ENCODE results near the gene NLRC3.
"Not testable (repeated sequence)": the region's sequence is repeated elsewhere in the genome, so short reads cannot be mapped to it uniquely, and the experiment has no call there.

The NLRC3 gene

DNA sequence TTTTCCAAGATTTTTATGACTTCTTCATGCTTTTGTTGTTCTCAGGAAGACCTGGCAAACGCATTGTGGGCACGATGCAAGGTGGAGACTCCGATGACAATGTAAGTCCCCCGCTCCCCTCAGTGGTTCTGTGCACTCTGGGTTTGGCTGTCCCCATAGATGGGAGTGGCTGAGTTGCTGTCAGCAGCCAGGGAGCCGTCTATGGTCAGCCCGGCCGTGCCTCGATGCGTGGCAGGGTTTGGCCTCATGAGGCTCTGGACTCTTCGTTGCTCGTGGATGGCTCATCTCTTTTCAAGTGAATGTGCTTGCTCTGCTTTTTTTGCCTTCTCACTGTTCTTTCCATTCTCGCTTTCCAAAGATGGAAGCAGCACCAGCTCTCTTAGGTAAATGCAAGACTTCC, 44.5 kb downstream of the NLRC3 start:
- Histone ChIP-seq H3K9me3 (ENCODE audit: control insufficient read depth in 2 of 2, low read length in 2 of 2) (no peaks in the 10 kb centered on the region), H3K36me3 (ENCODE audit: control insufficient read depth in 2 of 2, insufficient read depth in 2 of 2, low read length in 2 of 2) (peaks cover 23 to 36% of the 10 kb centered on the region in 2 donors), H3K9ac (ENCODE audit: low read depth in 1 of 2, low read length in 2 of 2) (no peak overlapping the region), H3K4me1 (ENCODE audit: control insufficient read depth in 2 of 2, insufficient read depth in 2 of 2, low read length in 2 of 2) (no peaks in the 10 kb centered on the region), H3K4me3 (ENCODE audit: low read length in 2 of 2) (no peak overlapping the region), H3K27ac (ENCODE audit: low read depth in 2 of 2, low read length in 2 of 2) (no peak overlapping the region), H3K27me3 (ENCODE audit: control insufficient read depth in 2 of 2, insufficient read depth in 2 of 2, low read length in 2 of 2) (no peaks in the 10 kb centered on the region)

GRCh38 chr16:3530371-3530914, 46.8 kb downstream of the NLRC3 start:
- H3K36me3 ChIP-seq (ENCODE audit: control insufficient read depth in 2 of 2, insufficient read depth in 2 of 2, low read length in 2 of 2), result peaks cover 16 to 28% of the 10 kb centered on the region in 2 donors
- no peak overlapping the region for H3K27ac ChIP-seq (ENCODE audit: low read depth in 2 of 2, low read length in 2 of 2)
- H3K4me3 ChIP-seq (ENCODE audit: low read length in 2 of 2), result no peak overlapping the region
- H3K9ac ChIP-seq (ENCODE audit: low read depth in 1 of 2, low read length in 2 of 2), result no peak overlapping the region
- no peaks in the 10 kb centered on the region for H3K9me3 ChIP-seq (ENCODE audit: control insufficient read depth in 2 of 2, low read length in 2 of 2)
- no peaks in the 10 kb centered on the region for H3K4me1 ChIP-seq (ENCODE audit: control insufficient read depth in 2 of 2, insufficient read depth in 2 of 2, low read length in 2 of 2)
- H3K27me3 ChIP-seq (ENCODE audit: control insufficient read depth in 2 of 2, insufficient read depth in 2 of 2, low read length in 2 of 2), result no peaks in the 10 kb centered on the region

DNA sequence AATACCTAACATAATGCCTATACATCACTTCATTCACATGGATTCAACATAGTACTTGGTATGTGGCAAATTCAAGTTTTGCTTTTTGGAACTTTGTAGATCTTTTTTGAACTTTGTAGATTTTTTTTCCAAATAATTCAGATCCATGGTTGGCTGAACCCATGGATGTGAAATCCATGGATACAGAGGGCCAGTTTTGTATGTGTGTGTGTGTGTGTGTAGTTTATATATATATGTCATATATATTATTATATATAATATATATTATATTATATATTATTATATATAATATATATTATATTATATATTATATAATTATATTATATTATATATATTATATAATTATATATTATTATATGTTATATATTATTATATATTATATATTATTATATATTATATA, 48.0 kb downstream of the NLRC3 start:
- H3K4me3 ChIP-seq (ENCODE audit: low read length in 2 of 2), result no peak overlapping the region
- H3K9ac ChIP-seq (ENCODE audit: low read depth in 1 of 2, low read length in 2 of 2), result no peak overlapping the region
- no peaks in the 10 kb centered on the region for H3K9me3 ChIP-seq (ENCODE audit: control insufficient read depth in 2 of 2, low read length in 2 of 2)
- H3K27me3 ChIP-seq (ENCODE audit: control insufficient read depth in 2 of 2, insufficient read depth in 2 of 2, low read length in 2 of 2), result no peaks in the 10 kb centered on the region
- peaks cover 22 to 36% of the 10 kb centered on the region in 2 donors for H3K36me3 ChIP-seq (ENCODE audit: control insufficient read depth in 2 of 2, insufficient read depth in 2 of 2, low read length in 2 of 2)
- H3K4me1 ChIP-seq (ENCODE audit: control insufficient read depth in 2 of 2, insufficient read depth in 2 of 2, low read length in 2 of 2), result no peaks in the 10 kb centered on the region
- H3K27ac ChIP-seq (ENCODE audit: low read depth in 2 of 2, low read length in 2 of 2), result no peak overlapping the region

GRCh38 chr16:3528406-3528805, 48.8 kb downstream of the NLRC3 start:
- H3K27me3 ChIP-seq (ENCODE audit: control insufficient read depth in 2 of 2, insufficient read depth in 2 of 2, low read length in 2 of 2), result no peaks in the 10 kb centered on the region
- no peak overlapping the region for H3K9ac ChIP-seq (ENCODE audit: low read depth in 1 of 2, low read length in 2 of 2)
- H3K9me3 ChIP-seq (ENCODE audit: control insufficient read depth in 2 of 2, low read length in 2 of 2), result no peaks in the 10 kb centered on the region
- H3K36me3 ChIP-seq (ENCODE audit: control insufficient read depth in 2 of 2, insufficient read depth in 2 of 2, low read length in 2 of 2), result peaks cover 24 to 36% of the 10 kb centered on the region in 2 donors
- no peaks in the 10 kb centered on the region for H3K4me1 ChIP-seq (ENCODE audit: control insufficient read depth in 2 of 2, insufficient read depth in 2 of 2, low read length in 2 of 2)
- H3K27ac ChIP-seq (ENCODE audit: low read depth in 2 of 2, low read length in 2 of 2), result no peak overlapping the region
- no peak overlapping the region for H3K4me3 ChIP-seq (ENCODE audit: low read length in 2 of 2)

GRCh38 chr16:3527216-3527829, 49.9 kb downstream of the NLRC3 start:
- H3K9ac ChIP-seq (ENCODE audit: low read depth in 1 of 2, low read length in 2 of 2); H3K4me1 ChIP-seq (ENCODE audit: control insufficient read depth in 2 of 2, insufficient read depth in 2 of 2, low read length in 2 of 2); H3K27ac ChIP-seq (ENCODE audit: low read depth in 2 of 2, low read length in 2 of 2); H3K27me3 ChIP-seq (ENCODE audit: control insufficient read depth in 2 of 2, insufficient read depth in 2 of 2, low read length in 2 of 2); H3K9me3 ChIP-seq (ENCODE audit: control insufficient read depth in 2 of 2, low read length in 2 of 2); H3K4me3 ChIP-seq (ENCODE audit: low read length in 2 of 2): not testable (repeated sequence)
- peaks cover 23 to 33% of the 10 kb centered on the region in 2 donors for H3K36me3 ChIP-seq (ENCODE audit: control insufficient read depth in 2 of 2, insufficient read depth in 2 of 2, low read length in 2 of 2)

- peaks cover 23 to 31% of the 10 kb centered on the region in 2 donors for H3K36me3 ChIP-seq (ENCODE audit: control insufficient read depth in 2 of 2, insufficient read depth in 2 of 2, low read length in 2 of 2)
- no peak overlapping the region for H3K27ac ChIP-seq (ENCODE audit: low read depth in 2 of 2, low read length in 2 of 2)
- no peak overlapping the region for H3K4me3 ChIP-seq (ENCODE audit: low read length in 2 of 2)
- no peaks in the 10 kb centered on the region for H3K4me1 ChIP-seq (ENCODE audit: control insufficient read depth in 2 of 2, insufficient read depth in 2 of 2, low read length in 2 of 2)
- H3K27me3 ChIP-seq (ENCODE audit: control insufficient read depth in 2 of 2, insufficient read depth in 2 of 2, low read length in 2 of 2), result no peaks in the 10 kb centered on the region
- no peak overlapping the region for H3K9ac ChIP-seq (ENCODE audit: low read depth in 1 of 2, low read length in 2 of 2)
- H3K9me3 ChIP-seq (ENCODE audit: control insufficient read depth in 2 of 2, low read length in 2 of 2), result no peaks in the 10 kb centered on the region
These were observed 51.3 kb downstream of the NLRC3 start for GRCh38 chr16:3525951-3526350.

DNA sequence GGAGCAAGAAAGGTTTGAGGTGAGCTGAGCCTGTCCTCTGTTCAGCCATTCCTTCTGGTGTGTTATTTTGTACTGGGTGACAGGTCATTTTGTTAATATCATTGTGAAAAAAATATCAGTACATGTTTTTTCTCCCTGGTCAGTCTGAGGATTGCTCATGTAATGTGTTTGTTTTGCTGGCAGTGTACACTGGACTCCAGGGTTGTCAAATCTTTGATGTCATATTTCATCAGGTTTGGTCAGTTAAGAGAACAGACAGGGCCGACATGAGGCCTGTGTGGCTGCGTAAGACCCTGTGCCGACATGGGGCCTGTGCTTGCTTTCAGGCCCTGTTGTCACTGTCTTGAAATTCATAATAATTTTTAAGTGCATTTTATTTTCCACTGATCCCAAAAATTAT, 53.9 kb downstream of the NLRC3 start:
- Histone ChIP-seq H3K36me3 (ENCODE audit: control insufficient read depth in 2 of 2, insufficient read depth in 2 of 2, low read length in 2 of 2) (peaks cover 28 to 40% of the 10 kb centered on the region in 2 donors), H3K4me3 (ENCODE audit: low read length in 2 of 2) (no peak overlapping the region), H3K27ac (ENCODE audit: low read depth in 2 of 2, low read length in 2 of 2) (no peak overlapping the region), H3K9me3 (ENCODE audit: control insufficient read depth in 2 of 2, low read length in 2 of 2) (no peaks in the 10 kb centered on the region), H3K27me3 (ENCODE audit: control insufficient read depth in 2 of 2, insufficient read depth in 2 of 2, low read length in 2 of 2) (no peaks in the 10 kb centered on the region), H3K9ac (ENCODE audit: low read depth in 1 of 2, low read length in 2 of 2) (no peak overlapping the region), H3K4me1 (ENCODE audit: control insufficient read depth in 2 of 2, insufficient read depth in 2 of 2, low read length in 2 of 2) (no peaks in the 10 kb centered on the region)

DNA sequence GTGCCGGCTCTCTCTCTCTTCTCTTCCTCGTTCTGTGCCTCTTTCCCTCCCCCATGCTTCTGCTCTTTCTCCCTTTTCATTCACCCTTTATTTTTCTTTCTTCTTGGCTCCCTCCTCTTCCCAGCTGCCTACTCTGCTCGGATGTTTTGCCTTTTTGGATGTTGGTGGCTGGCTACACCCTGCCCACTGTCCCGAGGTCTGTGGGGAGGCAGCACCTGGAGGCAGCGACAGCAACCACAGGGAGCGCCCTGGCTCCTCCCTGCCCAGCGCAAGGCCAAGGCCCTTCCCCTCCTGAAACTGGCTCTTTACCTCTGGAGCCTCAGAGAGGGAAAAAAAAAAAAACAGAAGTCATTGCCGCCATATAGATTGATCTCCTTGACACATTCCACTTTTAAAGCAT, 56.4 kb downstream of the NLRC3 start:
- Histone ChIP-seq H3K9ac (ENCODE audit: low read depth in 1 of 2, low read length in 2 of 2) (no peak overlapping the region), H3K9me3 (ENCODE audit: control insufficient read depth in 2 of 2, low read length in 2 of 2) (no peaks in the 10 kb centered on the region), H3K27me3 (ENCODE audit: control insufficient read depth in 2 of 2, insufficient read depth in 2 of 2, low read length in 2 of 2) (no peaks in the 10 kb centered on the region), H3K4me1 (ENCODE audit: control insufficient read depth in 2 of 2, insufficient read depth in 2 of 2, low read length in 2 of 2) (no peaks in the 10 kb centered on the region), H3K4me3 (ENCODE audit: low read length in 2 of 2) (no peak overlapping the region), H3K27ac (ENCODE audit: low read depth in 2 of 2, low read length in 2 of 2) (no peak overlapping the region), H3K36me3 (ENCODE audit: control insufficient read depth in 2 of 2, insufficient read depth in 2 of 2, low read length in 2 of 2) (peaks cover 33 to 42% of the 10 kb centered on the region in 2 donors)

DNA sequence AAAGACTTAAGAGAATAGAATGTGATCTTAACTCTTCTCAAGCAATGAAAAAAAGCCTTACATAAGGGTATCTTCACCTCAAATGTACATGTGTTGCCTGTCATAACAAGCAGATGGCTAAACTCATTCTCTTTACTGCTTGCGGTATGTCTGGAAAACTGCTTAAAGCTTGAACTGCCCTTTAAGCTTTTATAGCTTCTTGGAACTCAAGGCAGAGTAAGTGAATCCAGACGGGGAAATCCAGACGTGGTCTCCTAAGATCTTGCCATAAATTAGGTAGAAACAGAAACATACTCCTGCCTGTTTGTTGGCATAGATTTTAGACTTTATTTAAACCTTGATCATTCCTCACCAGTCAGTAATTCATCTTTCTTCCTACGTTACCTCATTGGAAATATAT, 56.8 kb downstream of the NLRC3 start:
- Histone ChIP-seq H3K36me3 (ENCODE audit: control insufficient read depth in 2 of 2, insufficient read depth in 2 of 2, low read length in 2 of 2) (peaks cover 35 to 44% of the 10 kb centered on the region in 2 donors), H3K4me1 (ENCODE audit: control insufficient read depth in 2 of 2, insufficient read depth in 2 of 2, low read length in 2 of 2) (no peaks in the 10 kb centered on the region), H3K27ac (ENCODE audit: low read depth in 2 of 2, low read length in 2 of 2) (no peak overlapping the region), H3K9me3 (ENCODE audit: control insufficient read depth in 2 of 2, low read length in 2 of 2) (no peaks in the 10 kb centered on the region), H3K27me3 (ENCODE audit: control insufficient read depth in 2 of 2, insufficient read depth in 2 of 2, low read length in 2 of 2) (no peaks in the 10 kb centered on the region), H3K9ac (ENCODE audit: low read depth in 1 of 2, low read length in 2 of 2) (no peak overlapping the region), H3K4me3 (ENCODE audit: low read length in 2 of 2) (no peak overlapping the region)

GRCh38 chr16:3519581-3519980, 57.6 kb downstream of the NLRC3 start:
- H3K36me3 ChIP-seq (ENCODE audit: control insufficient read depth in 2 of 2, insufficient read depth in 2 of 2, low read length in 2 of 2), result peaks cover 33 to 40% of the 10 kb centered on the region in 2 donors
- H3K27me3 ChIP-seq (ENCODE audit: control insufficient read depth in 2 of 2, insufficient read depth in 2 of 2, low read length in 2 of 2), result no peaks in the 10 kb centered on the region
- no peak overlapping the region for H3K4me3 ChIP-seq (ENCODE audit: low read length in 2 of 2)
- no peaks in the 10 kb centered on the region for H3K4me1 ChIP-seq (ENCODE audit: control insufficient read depth in 2 of 2, insufficient read depth in 2 of 2, low read length in 2 of 2)
- H3K9me3 ChIP-seq (ENCODE audit: control insufficient read depth in 2 of 2, low read length in 2 of 2), result no peaks in the 10 kb centered on the region
- no peak overlapping the region for H3K27ac ChIP-seq (ENCODE audit: low read depth in 2 of 2, low read length in 2 of 2)
- no peak overlapping the region for H3K9ac ChIP-seq (ENCODE audit: low read depth in 1 of 2, low read length in 2 of 2)

Data from mucosa of rectum (tissue), 2 donors.